ENCODE results near the gene TNFRSF19.
"Not testable (repeated sequence)": the region's sequence is repeated elsewhere in the genome, so short reads cannot be mapped to it uniquely, and the experiment has no call there.

The TNFRSF19 gene

DNA sequence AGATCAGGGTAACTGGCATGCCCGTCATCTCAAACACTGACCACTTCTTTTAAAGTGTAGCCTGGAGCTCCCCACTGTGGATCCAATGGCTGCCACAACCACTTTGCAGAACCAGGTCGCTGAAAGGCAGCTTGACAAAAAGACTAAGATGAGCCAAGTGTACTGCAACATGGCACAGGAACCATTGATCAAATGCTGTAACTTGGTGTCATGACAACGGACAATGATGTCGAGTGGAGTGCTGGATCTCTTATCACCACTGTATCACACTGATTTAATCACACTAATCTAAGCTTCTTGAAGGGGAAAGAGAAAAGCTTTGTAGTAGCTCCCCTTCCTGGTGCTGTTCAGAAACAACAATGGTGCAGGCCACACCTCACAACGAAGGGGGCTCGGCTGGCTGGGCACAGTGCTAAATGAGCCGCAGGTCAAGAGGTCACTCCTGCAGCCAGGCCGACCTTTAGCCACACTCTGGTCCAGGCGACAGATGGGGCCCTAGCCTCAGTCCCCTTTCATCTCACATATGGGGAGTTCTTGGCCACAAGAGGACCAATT, 2.2 kb upstream of the TNFRSF19 start:
- no peak for DNase-seq (ENCODE audit: low read depth)

DNA sequence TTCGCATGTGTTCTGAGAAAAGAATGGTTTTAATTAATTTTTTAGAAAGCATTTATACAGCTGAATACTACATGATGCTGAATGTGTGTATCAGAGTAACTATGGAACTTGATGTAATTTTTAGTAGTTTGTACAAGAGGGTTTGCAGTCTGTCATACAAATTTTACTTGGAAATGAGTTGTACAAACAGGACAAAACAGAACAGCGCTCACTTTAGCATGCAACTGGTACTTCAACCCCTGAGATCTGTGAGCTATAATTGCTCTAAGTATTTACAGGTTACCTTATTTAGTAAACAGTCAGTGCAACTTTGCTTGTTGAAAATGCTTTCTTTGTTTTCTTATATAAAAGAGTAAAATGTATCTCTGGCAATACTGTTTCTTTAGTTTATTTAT, 706 bp downstream of the TNFRSF19 start:
- DNase-seq (ENCODE audit: low read depth): no peak

DNA sequence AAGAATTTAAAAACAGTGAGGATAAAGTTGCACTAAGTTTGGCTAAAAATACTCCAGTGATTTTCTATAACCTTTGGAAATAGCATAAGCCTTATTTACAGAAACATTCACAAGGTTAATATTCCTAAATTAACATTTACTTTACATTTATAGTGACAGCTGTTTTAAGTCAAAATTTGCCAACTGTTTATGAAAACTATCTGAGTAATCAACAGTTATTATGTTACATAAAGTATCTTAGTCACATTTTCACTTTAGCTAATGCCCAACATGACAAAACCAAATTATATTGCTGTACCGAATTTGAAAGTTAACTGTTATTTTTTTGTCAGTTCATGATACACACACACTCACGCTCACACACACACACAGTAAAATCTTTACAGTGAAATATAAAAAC, 1.2 kb downstream of the TNFRSF19 start:
- DNase-seq (ENCODE audit: low read depth): no peak

DNA sequence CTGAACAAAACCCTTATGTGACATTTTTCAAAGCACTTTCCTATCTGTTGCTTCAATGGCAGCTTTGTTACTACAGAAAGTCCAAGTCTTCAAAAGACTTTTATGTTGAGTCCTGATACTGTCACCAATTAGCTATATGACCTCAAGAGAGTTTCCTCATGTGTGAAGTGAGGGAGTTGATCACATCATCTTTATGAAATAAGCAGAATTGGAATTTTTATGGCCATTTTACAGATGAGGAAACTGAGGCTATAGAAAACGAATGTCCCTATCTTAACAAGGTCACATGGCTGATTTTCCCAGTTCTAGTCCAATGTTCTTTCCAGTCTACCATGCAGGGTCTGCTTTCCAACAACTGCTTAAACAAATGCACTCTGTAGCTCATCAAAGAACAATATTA, 2.6 kb downstream of the TNFRSF19 start:
- DNase-seq (ENCODE audit: low read depth): no peak

DNA sequence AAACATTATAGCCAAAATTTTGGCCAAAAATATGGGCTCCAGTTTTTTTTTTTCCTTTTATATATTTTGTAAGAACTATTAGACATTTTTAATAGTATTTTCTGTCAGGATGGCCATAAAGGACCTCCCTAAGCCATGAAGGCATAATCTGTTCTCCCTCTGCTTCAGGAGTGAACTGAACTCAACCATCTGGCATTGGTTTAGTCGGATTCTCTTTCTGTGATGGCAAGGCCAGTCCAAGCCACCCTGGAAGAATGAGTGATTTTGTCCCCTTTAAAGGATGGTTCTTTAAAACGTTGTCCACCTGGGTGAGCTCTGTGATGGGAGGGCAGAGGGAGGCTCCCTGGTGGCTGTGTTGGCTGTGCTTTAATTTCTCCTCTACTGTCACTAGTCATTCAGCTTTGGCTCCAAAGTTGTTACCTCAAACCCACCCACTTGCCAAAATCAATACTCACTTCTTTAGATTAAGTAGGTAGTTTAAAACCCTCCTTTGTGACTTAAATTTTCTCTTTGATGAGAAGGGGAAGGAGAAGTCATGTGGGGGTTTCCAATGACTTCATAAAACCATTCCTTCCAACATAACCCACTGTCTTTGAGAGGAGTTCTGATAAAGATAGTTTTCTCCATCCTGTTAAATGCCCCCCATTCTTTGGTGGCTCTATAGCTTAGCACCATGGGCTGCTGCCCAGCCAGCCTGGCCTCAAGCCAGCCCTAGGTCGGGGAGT, 4.4 kb downstream of the TNFRSF19 start:
- no peak for DNase-seq (ENCODE audit: low read depth)

DNA sequence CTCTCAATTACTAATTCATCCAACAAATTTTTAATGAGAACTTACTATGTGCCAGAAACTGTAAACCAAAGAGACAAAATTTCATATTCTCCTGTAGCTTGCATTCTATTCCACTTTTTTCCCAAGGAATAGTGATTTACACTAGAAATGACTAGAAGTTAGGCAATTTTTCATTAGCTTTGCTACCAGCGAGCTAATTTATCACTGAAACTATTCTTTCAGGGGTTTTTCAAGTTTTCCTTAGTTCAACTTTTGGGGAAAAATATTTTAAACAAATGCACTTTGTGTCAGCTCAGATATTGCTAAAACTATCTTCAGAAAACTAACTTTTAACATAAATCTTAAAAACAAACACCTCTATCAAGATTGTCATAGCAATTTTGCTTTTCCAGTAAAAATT, 5.4 kb downstream of the TNFRSF19 start:
- DNase-seq (ENCODE audit: low read depth): no peak

DNA sequence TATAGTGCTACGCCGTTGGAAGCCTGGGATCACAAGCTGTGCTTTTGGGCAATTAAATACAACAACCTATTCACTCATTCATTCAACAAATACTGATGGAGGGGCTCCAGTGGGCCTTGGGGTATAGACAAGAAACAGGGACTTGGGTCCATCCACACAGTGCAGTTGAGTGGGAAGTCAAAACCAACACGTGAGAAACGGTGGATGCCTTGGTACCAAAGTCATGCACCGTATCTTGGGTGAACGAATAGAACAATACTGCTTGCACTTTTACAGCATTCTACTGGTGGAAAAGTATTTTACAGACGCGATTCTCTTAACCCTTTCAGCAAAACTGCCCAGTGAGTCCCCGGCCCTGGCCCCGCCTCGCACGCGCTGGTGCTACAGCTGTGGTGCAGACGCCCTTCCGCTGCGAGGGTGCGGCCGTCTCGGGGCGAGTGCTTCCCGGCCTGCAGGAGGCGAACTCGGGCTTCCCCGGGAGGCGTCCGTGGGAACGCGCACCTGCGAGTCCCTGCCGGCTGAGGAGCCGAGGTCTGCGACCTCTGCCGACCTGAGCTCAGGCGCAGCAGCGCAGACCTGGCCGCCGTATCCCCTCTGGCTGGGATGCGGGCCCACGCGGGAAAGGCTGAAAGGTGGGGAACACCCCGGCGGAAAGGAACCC, 8.3 kb downstream of the TNFRSF19 start:
- DNase-seq (ENCODE audit: low read depth): peak; percentile 39

DNA sequence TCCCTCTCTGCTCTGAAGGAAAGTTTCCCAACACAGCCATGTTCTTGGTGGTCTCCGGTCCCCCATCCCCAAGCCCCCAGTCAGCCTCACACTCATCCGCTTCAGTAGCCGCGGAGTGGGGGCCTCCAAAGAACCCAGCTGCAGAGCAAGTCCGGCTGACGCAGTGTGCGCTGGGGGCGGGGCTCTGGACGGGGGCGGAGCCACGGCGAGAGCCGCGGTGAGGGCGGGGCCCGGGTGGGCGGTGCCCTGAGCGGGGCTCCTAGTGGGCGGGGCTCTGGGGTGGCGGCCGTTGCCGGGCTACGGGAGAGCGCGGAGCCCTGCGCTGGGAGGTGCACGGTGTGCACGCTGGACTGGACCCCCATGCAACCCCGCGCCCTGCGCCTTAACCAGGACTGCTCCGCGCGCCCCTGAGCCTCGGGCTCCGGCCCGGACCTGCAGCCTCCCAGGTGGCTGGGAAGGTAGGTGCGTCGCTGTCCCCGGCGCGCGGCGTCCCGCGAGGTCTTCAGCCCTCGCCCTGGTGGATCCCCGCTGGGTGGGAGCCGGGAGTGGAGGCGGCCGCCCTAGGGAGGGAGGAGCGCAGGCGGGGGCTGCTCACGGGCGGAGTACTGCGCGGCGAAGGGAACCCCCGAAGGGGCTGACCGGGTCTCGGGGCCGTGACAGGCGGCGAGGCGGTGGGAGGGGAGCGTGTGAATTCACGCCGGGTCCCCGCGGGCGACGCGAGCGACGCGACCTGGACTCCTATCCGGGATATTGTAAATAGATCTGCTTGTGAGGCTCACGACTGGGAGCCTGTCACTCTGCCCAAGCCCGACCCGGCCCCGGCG, 9.1 kb downstream of the TNFRSF19 start:
- peak; percentile 95 for DNase-seq (ENCODE audit: low read depth)

DNA sequence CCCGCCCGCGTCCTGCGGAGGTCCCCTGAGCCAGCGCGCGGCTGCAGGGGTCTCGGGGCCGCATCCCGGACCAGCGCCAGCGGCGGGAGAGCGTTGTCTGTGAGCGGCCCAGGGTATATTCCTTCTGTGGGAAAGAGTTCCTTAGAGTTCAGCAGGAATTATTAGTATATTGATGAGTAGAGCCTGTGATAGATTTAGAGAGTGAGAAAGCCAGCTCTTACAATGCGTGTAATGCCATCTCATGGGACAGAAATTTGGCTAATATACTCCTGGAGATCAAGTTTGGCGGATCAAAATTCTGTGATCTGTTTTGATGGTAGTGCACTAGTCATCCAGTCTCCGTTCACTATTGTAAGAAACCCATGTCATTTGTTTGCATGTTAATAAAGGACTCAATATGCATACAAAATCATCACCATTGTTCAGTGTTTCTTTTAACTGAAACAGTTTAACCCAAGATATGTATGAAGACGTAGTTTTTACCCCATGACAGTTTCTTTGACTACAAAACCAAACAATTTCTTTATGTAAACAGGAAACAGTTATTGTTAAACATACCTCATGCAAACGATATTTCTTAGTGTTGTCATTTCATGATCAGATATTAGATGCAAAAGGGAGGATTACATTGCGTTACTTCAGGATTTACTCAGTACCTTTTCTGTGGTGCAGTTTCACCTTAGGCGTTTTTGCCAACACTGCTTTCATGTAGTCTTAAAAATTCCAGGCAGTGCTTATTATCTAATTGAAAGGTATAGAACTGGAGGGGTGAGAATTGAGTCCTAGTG, 9.9 kb downstream of the TNFRSF19 start:
- DNase-seq (ENCODE audit: low read depth): no peak

DNA sequence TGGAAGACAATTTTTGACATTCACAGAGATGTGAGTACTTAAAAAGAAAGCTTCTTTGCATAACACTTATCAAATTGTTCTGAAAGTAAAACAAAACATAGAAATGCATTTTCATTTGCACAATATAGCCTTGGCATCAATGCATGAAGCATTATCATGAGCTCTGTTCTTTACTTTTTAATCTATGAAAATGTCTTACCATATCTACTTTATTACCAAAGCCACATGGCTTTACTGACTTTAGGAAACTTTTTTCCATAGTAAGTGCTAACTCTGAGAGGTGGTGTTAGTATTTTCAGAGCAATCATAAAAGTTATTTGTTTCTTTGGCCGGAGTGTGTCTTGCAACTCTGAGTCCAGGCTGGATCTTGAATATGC, 10.5 kb downstream of the TNFRSF19 start:
- DNase-seq (ENCODE audit: low read depth): no peak

DNA sequence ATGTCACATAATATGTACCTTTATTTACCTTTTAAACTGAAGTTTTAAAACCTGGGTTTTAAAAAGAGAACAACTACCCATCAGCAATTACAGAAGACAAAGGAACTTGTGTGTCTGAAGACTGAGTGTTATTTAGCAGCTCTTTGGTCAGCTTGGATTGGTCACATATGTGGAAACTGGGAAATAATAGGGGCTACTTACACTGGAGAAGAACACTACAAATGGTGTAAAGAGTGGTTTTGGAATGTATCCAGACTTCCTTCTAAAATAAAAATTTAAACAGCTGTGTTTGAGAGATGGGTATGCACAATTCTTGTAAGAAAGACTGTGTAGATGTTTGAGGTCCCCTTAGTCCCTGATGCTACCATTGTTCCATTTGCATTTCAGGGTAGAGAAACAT, 13.3 kb downstream of the TNFRSF19 start:
- DNase-seq (ENCODE audit: low read depth): no peak

DNA sequence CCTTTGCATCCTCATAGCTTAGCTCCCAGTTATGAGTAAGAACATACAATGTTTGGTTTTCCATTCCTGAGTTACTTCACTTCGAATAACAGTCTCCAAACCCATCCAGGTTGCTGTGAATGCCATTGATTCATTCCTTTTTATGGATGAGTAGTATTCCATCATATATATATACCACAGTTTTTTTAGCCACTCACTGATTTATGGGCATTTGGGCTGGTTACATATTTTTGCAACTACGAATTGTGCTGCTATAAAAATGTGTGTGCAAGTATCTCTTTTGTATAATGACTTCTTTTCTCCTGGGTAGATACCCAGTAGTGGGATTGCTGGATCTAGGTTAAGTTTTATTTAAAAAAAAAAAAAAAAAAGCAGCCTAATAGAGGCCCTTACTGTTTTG, 14.1 kb downstream of the TNFRSF19 start:
- no peak for DNase-seq (ENCODE audit: low read depth)

DNA sequence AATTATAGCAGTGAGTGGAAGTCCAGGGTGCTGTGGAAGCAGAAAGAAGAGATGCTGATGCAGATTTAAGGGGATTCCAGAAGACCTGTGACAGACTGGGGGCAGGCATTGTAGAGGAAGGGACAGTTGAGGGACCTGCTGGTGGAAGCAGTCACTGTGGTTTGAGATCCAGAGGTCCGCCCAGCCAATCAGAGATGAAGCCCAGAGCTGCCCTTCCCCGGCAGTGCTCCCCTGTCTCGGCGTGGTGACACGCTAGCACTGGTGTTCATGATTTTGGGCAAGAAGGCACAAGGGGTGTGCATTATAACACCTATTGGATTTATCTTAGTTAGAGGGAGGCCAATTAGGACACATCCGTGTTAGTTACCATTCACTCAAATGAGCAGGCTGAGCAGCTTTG, 16.1 kb downstream of the TNFRSF19 start:
- DNase-seq (ENCODE audit: low read depth): no peak

DNA sequence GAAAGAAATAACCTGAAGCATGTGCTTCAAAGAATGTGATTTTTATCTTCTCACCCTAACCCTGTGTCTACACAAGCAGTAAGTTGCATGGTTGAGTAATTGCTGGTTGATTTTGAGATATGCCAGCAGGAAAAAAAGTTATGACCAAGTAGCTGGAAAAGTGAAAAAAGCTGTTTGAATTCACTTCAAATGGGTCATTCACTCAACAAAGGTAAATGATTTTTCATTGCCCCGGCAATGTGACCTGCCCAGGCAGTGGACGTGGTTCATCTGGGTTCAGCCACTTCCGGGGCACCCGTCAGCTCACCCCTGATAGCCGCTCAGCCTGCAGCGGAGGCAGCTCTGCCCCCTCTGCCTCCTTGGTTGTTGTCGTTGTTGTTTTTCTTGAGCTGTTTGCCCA, 18.5 kb downstream of the TNFRSF19 start:
- DNase-seq (ENCODE audit: low read depth): no peak

DNA sequence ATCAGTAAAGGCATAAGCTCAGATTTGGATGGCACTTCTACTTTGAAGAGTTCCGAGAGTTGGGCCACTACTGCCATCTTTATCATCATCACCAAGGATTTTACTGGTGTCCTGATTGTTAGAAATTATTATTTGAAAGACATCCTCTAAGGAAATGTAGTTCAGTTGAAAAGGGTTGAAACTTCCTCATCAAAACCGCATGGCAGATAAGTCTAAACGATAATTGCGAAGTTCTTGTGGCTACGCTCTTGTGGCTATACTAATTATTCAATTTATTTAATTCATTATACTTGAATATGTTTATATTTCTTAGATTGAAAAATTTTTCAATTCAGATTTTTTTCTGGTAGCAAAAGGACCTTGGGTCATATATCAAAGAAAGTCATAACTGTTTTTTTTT, 22.4 kb downstream of the TNFRSF19 start:
- DNase-seq (ENCODE audit: low read depth): no peak

DNA sequence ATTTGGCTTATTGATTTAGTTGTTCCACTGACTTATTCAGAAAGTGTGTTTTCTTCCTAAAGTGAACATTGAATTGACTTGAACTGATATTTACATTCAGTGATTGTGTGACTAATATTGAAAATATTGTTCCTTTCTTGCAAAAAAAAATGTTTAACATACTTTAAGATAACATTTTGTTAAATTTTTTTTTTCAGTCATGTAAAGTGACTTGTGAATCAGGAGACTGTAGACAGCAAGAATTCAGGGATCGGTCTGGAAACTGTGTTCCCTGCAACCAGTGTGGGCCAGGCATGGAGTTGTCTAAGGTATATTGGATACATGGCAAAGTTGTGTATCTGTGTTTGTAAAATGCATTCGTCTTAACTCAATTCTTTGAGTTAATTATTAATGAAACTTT, 22.9 kb downstream of the TNFRSF19 start:
- DNase-seq (ENCODE audit: low read depth): no peak

DNA sequence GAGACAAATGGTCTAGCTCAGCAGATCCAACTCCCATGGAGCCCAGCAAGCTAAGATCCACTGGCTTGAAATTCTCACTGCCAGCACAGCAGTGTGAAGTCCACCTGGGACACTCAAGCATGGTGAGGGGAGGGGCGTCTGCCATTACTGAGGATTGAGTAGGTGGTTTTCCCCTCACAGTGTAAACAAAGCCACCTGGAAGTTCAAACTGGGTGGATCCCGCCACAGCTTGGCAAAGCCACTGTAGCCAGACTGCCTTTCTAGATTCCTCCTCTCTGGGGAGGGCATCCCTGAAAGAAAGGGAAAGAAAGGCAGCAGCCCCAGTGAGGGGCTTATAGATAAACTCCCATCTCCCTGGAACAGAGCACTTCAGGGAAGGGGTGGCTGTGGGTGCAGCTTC, 24.1 kb downstream of the TNFRSF19 start:
- DNase-seq (ENCODE audit: low read depth): not testable (repeated sequence)

DNA sequence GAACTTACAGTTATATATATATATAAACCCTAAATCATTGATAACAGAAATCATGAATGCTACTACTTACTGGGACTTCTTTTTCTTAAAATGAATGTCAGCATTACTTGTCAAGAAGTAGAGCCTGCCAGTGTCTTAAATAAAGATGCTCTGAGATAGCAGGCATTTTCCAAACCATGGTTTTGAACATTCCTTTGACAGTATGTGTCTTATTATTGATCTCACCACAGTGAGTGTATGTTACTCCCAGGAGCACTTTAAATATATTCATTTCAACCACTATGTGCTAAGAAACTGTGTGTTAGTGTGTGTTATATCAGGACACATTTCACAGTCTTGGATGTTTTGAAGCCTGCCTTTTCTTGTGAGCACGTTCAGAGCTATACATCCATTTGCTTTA, 28.2 kb downstream of the TNFRSF19 start:
- no peak for DNase-seq (ENCODE audit: low read depth)

DNA sequence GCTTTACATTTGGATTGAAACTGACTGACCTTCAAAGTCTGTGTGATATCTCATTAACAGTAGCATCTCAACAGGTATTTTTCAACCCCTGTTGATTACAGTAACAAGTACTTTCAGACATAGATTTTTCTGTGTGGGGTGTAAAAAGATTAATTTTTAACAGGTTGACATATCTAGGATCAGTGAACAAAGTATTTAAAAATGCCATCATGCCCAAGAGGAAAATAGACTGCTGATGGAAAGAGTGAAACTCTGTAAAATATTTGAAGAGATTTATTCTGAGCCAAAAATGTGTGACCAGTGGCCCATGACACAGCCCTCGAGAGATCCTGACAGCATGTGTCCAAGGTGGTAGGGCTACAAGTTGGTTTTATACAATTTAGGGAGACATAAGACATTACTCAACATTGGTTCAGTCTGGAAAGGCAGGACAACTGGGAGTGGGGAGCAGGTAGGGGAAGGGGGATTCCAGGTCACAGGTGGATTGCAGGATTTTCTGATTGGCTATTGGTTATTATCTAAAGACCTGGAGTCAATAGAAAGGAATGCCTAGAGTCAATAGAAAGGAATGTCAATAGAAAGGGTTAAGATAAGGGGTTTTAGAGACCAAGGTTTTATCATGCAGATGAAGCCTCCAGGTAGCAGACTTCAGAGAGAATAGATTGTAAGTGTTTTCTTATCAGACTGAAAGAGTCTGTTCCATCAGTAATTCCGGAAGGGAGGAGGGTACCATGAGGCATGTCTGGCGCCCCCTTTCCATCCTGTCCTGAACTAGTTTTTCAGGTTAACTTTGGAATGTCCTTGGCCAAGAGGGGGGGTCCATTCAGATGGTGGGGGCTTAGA, 29.1 kb downstream of the TNFRSF19 start:
- DNase-seq (ENCODE audit: low read depth): no peak

DNA sequence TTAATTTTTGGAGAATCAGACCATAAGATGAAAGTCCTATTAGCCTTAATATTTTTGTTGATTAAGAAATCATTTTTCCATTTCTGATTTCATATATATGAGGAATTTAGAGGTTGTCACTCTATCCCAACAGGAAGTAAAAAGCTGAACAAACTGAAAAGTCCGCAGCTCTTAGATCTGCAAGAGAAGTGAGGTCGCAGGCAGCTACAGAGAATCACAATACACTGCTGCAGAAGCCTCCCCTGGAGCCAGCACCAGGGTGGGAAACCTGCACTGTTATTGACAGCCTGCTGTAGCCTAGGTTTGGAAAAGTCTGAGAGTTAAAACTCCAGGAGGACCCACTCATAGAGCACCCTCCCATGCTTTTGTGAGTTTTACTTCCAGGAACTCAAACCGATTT, 29.9 kb downstream of the TNFRSF19 start:
- DNase-seq (ENCODE audit: low read depth): no peak

DNA sequence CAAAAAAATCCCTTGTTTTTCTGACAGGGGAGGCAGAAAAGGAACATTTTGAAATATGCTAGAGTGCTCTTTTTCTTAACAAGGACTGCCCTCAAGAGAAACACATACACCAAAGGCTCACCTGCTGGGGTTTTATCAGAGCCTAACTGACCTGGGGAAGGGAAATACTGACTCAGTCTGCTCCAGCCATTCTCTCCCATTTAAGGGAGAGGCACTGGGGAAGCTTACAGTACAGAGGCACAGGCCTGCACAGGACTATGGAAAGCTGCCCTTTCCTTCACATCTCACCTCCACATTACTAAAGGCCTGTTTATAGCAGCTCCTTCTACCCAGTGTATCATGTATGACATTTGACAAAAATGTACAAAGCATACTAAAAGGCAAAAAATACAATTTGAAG, 30.3 kb downstream of the TNFRSF19 start:
- no peak for DNase-seq (ENCODE audit: low read depth)
